ENCODE data around the gene RTKN. TPM values are rescaled to one million over a fixed set of nuclear protein-coding genes. Genes with fewer than 3 reads are reported as not detected.

RTKN gene
- total and polyA plus RNA-seq, 9 of the 15 experiments (the other 6 are each of a cell fraction or from before 2014, with no cell fraction given) = 0.14 to 6.9 (median 3.6) TPM

DNA sequence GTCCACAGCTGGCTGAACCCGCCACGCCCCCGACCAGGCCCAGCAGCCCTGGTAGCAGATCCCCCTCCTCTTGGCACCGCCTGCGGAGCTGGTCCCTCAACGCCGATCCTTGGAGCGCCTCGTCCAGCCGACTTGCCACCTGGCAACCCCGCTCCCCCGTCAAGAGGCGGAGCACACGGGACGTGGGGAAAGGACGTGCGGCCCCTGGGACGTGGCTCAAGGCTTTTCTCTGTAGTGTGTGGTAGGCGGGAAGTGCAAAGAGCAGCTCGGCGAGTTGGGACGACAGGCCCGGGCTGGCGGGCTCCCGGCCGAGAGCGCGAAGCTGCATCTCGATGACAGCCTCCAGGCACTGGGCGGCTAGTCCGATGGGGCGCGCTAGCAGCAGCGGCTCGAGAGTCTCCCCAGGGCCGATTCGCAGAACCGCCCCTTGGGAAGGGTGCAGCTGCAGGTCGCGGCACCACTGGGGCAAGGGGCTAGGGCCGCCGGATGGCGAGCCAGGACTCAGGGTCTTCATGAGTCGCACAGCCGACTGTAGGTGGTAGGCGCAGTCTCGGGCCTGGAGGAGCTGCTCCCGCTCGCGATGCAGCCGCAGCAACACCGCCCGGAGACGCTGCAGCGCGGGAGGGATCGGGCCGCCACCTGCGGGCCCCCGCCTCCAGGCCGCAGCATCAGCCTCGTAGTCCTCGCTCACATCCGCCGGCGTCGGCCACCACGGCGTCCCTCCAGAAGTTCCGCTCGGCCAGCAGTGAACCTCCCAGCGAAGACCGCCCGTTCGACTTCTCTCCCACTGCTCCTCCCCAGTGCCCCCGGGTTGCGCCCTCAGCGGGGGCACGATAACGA lies 40.4 kb upstream of the RTKN start (continued):
- no peak for TF ChIP-seq KHSRP (IDR thresholded peaks at IDR 0.05)
- no peak for TF ChIP-seq YY1 (IDR thresholded peaks at IDR 0.05; ENCODE audit: borderline replicate concordance in 1 of 3, control insufficient read depth in 1 of 3, extremely low read depth in 1 of 3, insufficient read depth in 3 of 3, insufficient read length in 1 of 3, insufficient replicate concordance in 2 of 3, low read depth in 1 of 3, low read length in 2 of 3)
- no peak for TF ChIP-seq ZC3H8 (IDR thresholded peaks at IDR 0.05)
- no peak for TF ChIP-seq STAG1 (CRISPR knock-in tag; IDR thresholded peaks at IDR 0.05; ENCODE audit: borderline replicate concordance)
- no peak for TF ChIP-seq COPS2 (conservative IDR thresholded peaks at IDR 0.05)
- TF ChIP-seq ZNF41 (CRISPR knock-in tag; conservative IDR thresholded peaks at IDR 0.05) = no peak
- TF ChIP-seq NCOA2 (IDR thresholded peaks at IDR 0.05; ENCODE audit: partially characterized antibody in 2 of 2) = no peak

DNA sequence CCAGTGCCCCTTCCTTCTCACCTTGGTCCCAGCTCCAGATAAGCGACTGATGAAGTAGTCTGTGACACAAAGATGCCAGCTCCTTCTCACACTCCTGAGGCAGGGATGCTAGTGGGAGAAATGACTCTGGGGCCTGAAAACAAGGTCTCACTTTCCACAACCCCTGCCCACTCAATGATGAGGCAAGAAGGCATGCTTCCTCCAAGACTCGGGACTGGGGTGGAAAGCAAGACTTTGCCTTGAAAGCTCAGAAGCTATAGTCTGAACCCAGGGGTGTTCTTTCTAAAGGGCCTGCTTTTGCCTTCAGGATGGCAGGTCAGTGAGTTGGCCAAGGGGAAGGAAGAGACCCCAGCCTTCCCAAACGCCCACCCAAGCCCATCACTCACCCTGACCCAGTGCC lies 39.7 kb upstream of the RTKN start:
- POLR2A ChIA-PET = interaction anchor here (0.7 to 3.9 kb wide), 10 partner anchors 8 to 275 kb away, joined by 3 to 28 read pairs (median 4); partner anchors contain the start of genes MRPL53 and WBP1
- no peaks in the 10 kb centered on the region for H3K9me1 ChIP-seq (ENCODE audit: control insufficient read depth, insufficient read depth, low read length)
- peaks cover 32% of the 10 kb centered on the region for H3K79me2 ChIP-seq (ENCODE audit: control insufficient read depth, insufficient read depth, low read length)
- no peak overlapping the region for H3K27ac ChIP-seq (ENCODE audit: extremely low read depth, low read depth, low read length)
- H3K9me3 ChIP-seq (replicated peaks; ENCODE audit: control insufficient read depth, insufficient read depth, low read depth, low read length) = no peaks in the 10 kb centered on the region
- DNase-seq (ENCODE audit: extremely low read depth in 1 of 4, low spot score in 3 of 4) (no peak), FAIRE-seq (no peak), ATAC-seq (no peak)
- H4K20me1 ChIP-seq (replicated peaks; ENCODE audit: control insufficient read depth, insufficient read depth, low read length) = no peaks in the 10 kb centered on the region; the same call in 1 of the 2 replicates
- no peaks in the 10 kb centered on the region for H3K27me3 ChIP-seq (ENCODE audit: control insufficient read depth in 2 of 2, insufficient read depth in 2 of 2, low read length in 2 of 2)
- no TSS peak for BruUV-seq (replicated peaks)
- peak overlapping the region; percentile 83 to 93 for H3K9ac ChIP-seq (ENCODE audit: insufficient read depth in 1 of 2, low read depth in 2 of 2, low read length in 2 of 2)
- H3K4me1 ChIP-seq (replicated peaks in 1 of 2; ENCODE audit: control insufficient read depth in 2 of 2, insufficient read depth in 2 of 2, low read length in 2 of 2) = peaks cover 8 to 23% of the 10 kb centered on the region in 2 experiments; a peak in 4 of 5 replicates
- intact Hi-C loops (cut with micrococcal nuclease) (no loop called here), in situ Hi-C loops (cut with MboI) (no loop called here)
- peaks cover 29% of the 10 kb centered on the region for H3K36me3 ChIP-seq (ENCODE audit: control insufficient read depth, insufficient read depth, low read length)
- H3K4me3 ChIP-seq = peak overlapping the region; percentile 86
- H2AFZ ChIP-seq (ENCODE audit: low read depth, low read length) = no peak overlapping the region
- WGBS (ENCODE audit: insufficient coverage, low coverage, missing lambda C conversion rate) = 57% methylated on average over 3 of the region's 3 CpGs
- peak overlapping the region; percentile 99 for H3K4me2 ChIP-seq (ENCODE audit: insufficient read depth, low read length)
- TF ChIP-seq RAD51 (IDR thresholded peaks at IDR 0.05; ENCODE audit: borderline replicate concordance, low read depth) (no peak), YBX1 (IDR thresholded peaks at IDR 0.05) (no peak), RNF219 (CRISPR knock-in tag; IDR thresholded peaks at IDR 0.05) (no peak), ZNF511 (CRISPR knock-in tag; IDR thresholded peaks at IDR 0.05) (no peak), ARID2 (IDR thresholded peaks at IDR 0.05) (no peak), SMAD3 (CRISPR knock-in tag; conservative IDR thresholded peaks at IDR 0.05) (no peak), PML (IDR thresholded peaks at IDR 0.05; ENCODE audit: low read length) (no peak)
- CTCF ChIA-PET (ENCODE audit: low intra/inter-chr PET ratio) = no interaction called here

Data from K562 (cell line).